ENCODE results near the gene CALR. TPM values are rescaled to one million over a fixed set of nuclear protein-coding genes. Genes with fewer than 3 reads are reported as not detected.

The CALR gene
- total and polyA plus RNA-seq, 2 donors (not counting 3 experiments of a cell fraction or from before 2014, with no cell fraction given), result 1,135 to 1,636 TPM

- no peaks in the 10 kb centered on the region for H3K9me3 ChIP-seq (replicated peaks; ENCODE audit: control insufficient read depth, insufficient read depth, low read length)
- CTCF ChIA-PET, result interaction anchor here (0.9 to 1.9 kb wide), 4 partner anchors 13 to 141 kb away, joined by 3 to 17 read pairs (median 5); no protein-coding TSS in a partner anchor
- no TSS peak for BruUV-seq (replicated peaks)
- no peak overlapping the region for H3K4me3 ChIP-seq (replicated peaks in 1 of 3; ENCODE audit: insufficient read depth in 1 of 3, low read depth in 1 of 3, low read length in 3 of 3)
- peaks cover 54% of the 10 kb centered on the region for H3K79me2 ChIP-seq (ENCODE audit: control insufficient read depth, insufficient read depth, low read length)
- H4K20me1 ChIP-seq (replicated peaks; ENCODE audit: control insufficient read depth, extremely low read depth, insufficient read depth, low read length), result no peaks in the 10 kb centered on the region
- peak; percentile 43 for TF ChIP-seq JUN (IDR thresholded peaks at IDR 0.05; ENCODE audit: borderline replicate concordance, insufficient read depth, insufficient read length, low read depth)
- peak; percentile 63 for TF ChIP-seq FOS (IDR thresholded peaks at IDR 0.05; ENCODE audit: borderline replicate concordance, insufficient read depth, low read length)
- TF ChIP-seq CTCF (IDR thresholded peaks at IDR 0.05; ENCODE audit: extremely low read depth in 1 of 2, insufficient read depth in 1 of 2, low read depth in 1 of 2, low read length in 2 of 2), result no peak
- dilution Hi-C loops (cut with MboI; ENCODE audit: extremely low pct_ligation_motif_present, low sequenced_read_pairs) (no loop called here), intact Hi-C loops (cut with micrococcal nuclease) (loop anchor here (1.0 kb wide), 1 partner anchor 7 kb away; the partner anchor contains the start of gene RAD23A)
- peaks cover 38% of the 10 kb centered on the region for H3K4me1 ChIP-seq (ENCODE audit: control insufficient read depth, extremely low read depth, insufficient read depth, low read length)
- H3K27me3 ChIP-seq (ENCODE audit: control insufficient read depth in 2 of 2, insufficient read depth in 2 of 2, low read length in 2 of 2), result no peaks in the 10 kb centered on the region
- H3K9me1 ChIP-seq (replicated peaks; ENCODE audit: control insufficient read depth, extremely low read depth, insufficient read depth, low read length), result no peaks in the 10 kb centered on the region
- POLR2A ChIA-PET, result interaction anchor here (0.6 kb wide), 1 partner anchor 11 kb away, joined by 4 read pairs; no protein-coding TSS in a partner anchor
- H3K4me2 ChIP-seq (ENCODE audit: insufficient read depth, low read length), result peak overlapping the region; percentile 49
- peaks cover 18 to 36% of the 10 kb centered on the region in 2 experiments for H3K36me3 ChIP-seq (ENCODE audit: control insufficient read depth in 2 of 2, extremely low read depth in 1 of 2, insufficient read depth in 2 of 2, low read length in 2 of 2)
- H2AFZ ChIP-seq (ENCODE audit: low read depth, low read length), result no peak overlapping the region
- peak; percentile 86 for DNase-seq (ENCODE audit: low read depth, low spot score)
- FAIRE-seq, result peak; percentile 90
- peak overlapping the region; percentile 71 for H3K9ac ChIP-seq (replicated peaks; ENCODE audit: extremely low read depth, insufficient read depth, low read length)
- H3K27ac ChIP-seq (ENCODE audit: insufficient read depth, low read depth, low read length), result peak overlapping the region; percentile 97
Observed at GRCh38 chr19:12952488-12953137, 14.2 kb downstream of the CALR start.

Measured in endothelial cell of umbilical vein (primary cell).